GM18861 (cell line): ENCODE results near the gene ITPKC.

Experiments
- ATAC-seq: cut with Tn5 transposase; IDR thresholded peaks from one replicate; pipeline ENCODE4 v1.9.1; 2021; ENCODE audit not compliant: unreplicated experiment

The ITPKC gene

GRCh38 chr19:40786060-40787037, 69.4 kb downstream of the ITPKC start:
- no peak for ATAC-seq
